GM10266 (cell line): ENCODE results near the gene PLIN3.
A peak's percentile ranks its signal among the peaks of the same experiment; 100 is the strongest.
"Not testable (repeated sequence)": the region's sequence is repeated elsewhere in the genome, so short reads cannot be mapped to it uniquely, and the experiment has no call there.

Experiments
- DNase-seq: peaks from one replicate; pipeline ENCODE4 v3.0.0; 2012; ENCODE audit errors: extremely low spot score
- TF ChIP-seq, protein P1 (sequence below): IDR thresholded peaks from 2 replicates; pipeline ENCODE4 v1.5.1; 2012; ENCODE audit warnings: mild to moderate bottlenecking, low read depth; ENCODE audit not compliant: control insufficient read depth, insufficient read depth; ENCODE audit errors: missing control alignments

Gene PLIN3

DNA sequence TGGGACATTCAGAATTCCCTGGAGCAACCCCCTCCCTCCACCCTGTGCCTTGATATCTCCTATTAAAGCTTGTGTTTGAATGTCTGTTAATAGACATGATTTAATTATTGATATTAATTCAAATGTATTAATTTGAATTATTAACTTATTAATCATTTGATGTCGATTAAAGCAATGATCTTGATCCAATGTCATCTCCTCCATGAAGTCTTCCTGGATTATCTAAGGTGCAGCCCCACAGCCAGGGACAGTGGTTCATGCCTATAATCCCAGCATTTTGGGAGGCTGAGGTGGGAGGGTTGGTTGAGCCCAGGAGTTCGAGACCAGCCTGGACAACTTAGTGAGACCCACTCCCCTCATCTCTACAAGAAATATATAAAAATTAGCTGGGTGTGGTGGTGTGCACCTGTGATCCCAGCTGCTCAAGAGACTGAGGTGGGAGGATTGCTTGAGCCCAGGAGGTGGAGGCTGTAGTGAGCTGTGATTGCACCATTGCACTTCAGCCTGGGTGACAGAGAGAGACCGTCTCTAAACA is 66.3 kb downstream of the PLIN3 start:
- TF ChIP-seq, protein P1, sequence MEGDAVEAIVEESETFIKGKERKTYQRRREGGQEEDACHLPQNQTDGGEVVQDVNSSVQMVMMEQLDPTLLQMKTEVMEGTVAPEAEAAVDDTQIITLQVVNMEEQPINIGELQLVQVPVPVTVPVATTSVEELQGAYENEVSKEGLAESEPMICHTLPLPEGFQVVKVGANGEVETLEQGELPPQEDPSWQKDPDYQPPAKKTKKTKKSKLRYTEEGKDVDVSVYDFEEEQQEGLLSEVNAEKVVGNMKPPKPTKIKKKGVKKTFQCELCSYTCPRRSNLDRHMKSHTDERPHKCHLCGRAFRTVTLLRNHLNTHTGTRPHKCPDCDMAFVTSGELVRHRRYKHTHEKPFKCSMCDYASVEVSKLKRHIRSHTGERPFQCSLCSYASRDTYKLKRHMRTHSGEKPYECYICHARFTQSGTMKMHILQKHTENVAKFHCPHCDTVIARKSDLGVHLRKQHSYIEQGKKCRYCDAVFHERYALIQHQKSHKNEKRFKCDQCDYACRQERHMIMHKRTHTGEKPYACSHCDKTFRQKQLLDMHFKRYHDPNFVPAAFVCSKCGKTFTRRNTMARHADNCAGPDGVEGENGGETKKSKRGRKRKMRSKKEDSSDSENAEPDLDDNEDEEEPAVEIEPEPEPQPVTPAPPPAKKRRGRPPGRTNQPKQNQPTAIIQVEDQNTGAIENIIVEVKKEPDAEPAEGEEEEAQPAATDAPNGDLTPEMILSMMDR = no peak
- no peak for DNase-seq

DNA sequence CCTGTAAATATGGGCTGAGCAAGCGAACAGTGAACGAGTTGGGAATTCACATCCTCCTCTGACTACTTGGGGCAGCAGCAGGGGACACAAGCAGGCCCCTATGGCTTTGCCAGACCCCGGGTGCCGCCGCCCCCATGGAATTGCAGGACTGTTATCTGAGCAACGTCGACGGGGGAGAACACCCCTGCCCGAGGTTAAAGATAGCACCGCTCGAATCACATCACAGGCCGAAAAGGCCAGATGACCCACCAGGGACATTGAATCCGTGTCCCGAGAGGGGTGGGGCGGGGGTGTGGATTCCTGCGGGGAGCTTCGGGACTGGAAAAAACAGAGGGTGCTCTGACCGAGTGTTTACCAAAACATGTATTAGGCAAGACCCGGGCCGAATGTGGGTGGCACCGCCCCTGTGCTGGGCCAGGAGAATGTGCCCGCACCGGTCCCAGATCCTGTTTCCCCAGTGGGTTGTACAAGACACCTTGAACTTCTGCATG is 66.8 kb downstream of the PLIN3 start:
- DNase-seq = no peak
- TF ChIP-seq, protein P1 = no peak

DNA sequence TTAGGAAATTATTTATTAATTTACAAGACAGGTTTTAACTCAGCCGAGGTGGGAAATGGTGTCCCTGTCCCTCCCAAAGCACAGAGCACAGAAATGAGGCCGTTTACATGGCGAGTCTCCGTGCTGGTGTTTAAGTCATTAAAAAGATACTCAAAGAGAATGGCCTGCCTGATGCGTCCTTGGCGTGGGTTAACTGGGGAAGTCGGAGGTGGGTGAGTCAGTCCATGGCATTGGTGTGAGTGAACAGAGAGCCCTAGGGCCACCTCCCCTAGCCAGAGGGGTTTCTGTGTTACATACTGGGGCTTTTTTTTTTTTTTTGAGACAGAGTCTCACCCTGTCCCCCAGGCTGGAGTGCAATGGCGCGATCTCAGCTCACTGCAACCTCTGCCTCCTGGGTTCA is 72.1 kb downstream of the PLIN3 start:
- no peak for DNase-seq
- TF ChIP-seq, protein P1 = no peak

GRCh38 chr19:4794971-4795370 is 72.5 kb downstream of the PLIN3 start:
- TF ChIP-seq, protein P1 = no peak
- no peak for DNase-seq

DNA sequence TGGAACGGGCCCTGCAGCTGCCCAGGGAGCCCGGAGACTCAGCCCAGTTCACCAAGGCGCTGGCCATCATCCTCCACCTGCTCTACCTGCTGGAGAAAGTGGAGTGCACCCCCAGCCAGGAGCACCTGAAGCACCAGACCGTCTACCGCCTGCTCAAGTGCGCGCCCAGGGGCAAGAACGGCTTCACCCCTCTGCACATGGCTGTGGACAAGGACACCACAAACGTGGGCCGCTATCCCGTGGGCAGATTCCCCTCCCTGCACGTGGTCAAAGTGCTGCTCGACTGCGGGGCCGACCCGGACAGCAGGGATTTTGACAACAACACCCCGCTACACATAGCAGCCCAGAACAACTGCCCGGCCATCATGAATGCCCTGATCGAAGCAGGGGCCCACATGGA is 74.2 kb downstream of the PLIN3 start:
- DNase-seq = not testable (repeated sequence)

DNA sequence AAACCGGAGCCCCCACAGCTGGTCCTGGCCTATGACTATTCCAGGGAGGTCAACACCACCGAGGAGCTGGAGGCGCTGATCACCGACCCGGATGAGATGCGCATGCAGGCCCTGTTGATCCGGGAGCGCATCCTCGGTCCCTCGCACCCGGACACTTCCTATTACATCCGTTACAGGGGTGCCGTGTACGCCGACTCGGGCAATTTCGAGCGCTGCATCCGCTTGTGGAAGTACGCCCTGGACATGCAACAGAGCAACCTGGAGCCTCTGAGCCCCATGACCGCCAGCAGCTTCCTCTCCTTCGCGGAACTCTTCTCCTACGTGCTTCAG is 74.6 kb downstream of the PLIN3 start:
- DNase-seq = not testable (repeated sequence)

DNA sequence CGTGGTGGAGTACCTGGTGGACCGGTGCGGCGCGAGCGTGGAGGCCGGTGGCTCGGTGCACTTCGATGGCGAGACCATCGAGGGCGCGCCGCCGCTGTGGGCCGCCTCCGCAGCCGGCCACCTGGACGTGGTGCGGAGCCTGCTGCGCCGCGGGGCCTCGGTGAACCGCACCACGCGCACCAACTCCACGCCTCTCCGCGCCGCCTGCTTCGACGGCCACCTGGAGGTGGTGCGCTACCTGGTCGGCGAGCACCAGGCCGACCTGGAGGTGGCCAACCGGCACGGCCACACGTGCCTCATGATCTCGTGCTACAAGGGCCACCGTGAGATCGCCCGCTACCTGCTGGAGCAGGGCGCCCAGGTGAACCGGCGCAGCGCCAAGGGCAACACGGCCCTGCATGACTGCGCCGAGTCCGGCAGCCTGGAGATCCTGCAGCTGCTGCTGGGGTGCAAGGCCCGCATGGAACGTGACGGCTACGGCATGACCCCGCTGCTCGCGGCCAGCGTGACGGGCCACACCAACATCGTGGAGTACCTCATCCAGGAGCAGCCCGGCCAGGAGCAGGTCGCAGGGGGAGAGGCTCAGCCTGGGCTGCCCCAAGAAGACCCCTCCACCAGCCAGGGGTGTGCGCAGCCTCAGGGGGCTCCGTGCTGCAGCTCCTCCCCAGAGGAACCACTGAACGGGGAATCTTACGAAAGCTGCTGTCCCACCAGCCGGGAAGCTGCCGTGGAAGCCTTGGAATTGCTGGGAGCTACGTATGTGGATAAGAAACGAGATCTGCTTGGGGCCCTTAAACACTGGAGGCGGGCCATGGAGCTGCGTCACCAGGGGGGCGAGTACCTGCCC is 75.2 kb downstream of the PLIN3 start:
- DNase-seq = not testable (repeated sequence)

DNA sequence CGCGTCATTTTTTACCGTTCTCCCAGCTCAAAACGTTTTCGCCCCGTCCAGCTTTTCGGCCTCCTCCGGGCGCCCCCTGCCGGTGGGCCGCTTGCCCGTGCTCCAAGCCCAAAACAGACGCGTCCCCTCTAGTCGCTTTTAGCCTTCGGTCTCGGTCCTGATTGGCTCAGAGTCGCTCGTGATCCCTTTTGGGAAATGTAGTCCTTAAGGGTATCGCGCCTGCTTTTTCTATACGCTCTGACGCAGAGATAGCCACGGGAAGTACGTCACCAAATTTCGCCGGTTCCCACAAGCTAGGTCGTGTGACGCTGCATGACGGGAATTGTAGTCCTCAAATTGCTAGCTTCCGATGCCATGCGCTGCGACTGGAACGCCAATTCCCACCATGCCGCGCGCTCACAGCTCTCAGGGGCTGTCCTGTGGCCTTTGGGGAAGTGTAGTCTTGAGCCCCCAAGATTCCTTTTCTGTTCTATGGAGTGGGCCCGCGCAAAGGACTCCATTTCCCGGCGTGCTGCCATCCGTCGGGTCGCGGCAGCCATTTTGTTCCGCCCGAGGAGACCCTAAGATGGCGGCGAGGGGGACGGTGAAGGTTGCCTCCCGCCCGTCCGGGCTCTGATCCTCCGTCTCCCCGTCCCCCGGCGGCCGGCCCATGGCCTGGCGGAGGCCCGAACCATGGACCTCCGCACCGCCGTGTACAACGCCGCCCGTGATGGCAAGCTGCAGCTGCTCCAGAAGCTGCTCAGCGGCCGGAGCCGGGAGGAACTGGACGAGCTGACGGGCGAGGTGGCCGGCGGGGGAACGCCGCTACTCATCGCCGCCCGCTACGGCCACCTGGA is 76.1 kb downstream of the PLIN3 start, which contains the start of gene FEM1A:
Gene FEM1A (plus strand): TSS at position 552 of the 836 bp plus-strand sequence. CDS start 121 bp downstream, at position 673.
- TF ChIP-seq, protein P1 = peak; percentile 99
- peak; percentile 98 for DNase-seq
